Calu3 (cell line): ENCODE data around the gene GOLGA3. TPM values are rescaled to one million over a fixed set of nuclear protein-coding genes. Genes with fewer than 3 reads are reported as not detected.

ENCODE experiments used
- BruUV-seq: library from RNA; stranded (reverse); fragments of 400-500 nt; replicated peaks from 2 replicates; lab custom pipeline; 2021; lab: Mats Ljungman, UMichigan
- CTCF ChIA-PET: fragments of 300-600 bp; sonication (Branson Sonifier 250); formaldehyde crosslinking; loops from one replicate; lab custom pipeline; 2022; ENCODE audit warnings: antibody characterized with exemption; lab: Charles Lee
- DNase-seq: peaks from one replicate; pipeline ENCODE4 v3.0.0; 2022
- H3K27ac Mint-ChIP-seq: one replicate; pipeline ENCODE4 v1.8.0; 2022; ENCODE audit warnings: mixed read lengths; ENCODE audit not compliant: unreplicated experiment
- H3K27me3 Mint-ChIP-seq: one replicate; pipeline ENCODE4 v1.8.0; 2022; ENCODE audit warnings: mixed read lengths; ENCODE audit not compliant: unreplicated experiment
- H3K36me3 Mint-ChIP-seq: one replicate; pipeline ENCODE4 v1.8.0; 2022; ENCODE audit warnings: mild to moderate bottlenecking, moderate library complexity, mixed read lengths; ENCODE audit not compliant: insufficient read depth, unreplicated experiment
- H3K4me1 Mint-ChIP-seq: one replicate; pipeline ENCODE4 v1.8.0; 2022; ENCODE audit warnings: mild to moderate bottlenecking, low read depth, mixed read lengths; ENCODE audit not compliant: unreplicated experiment
- H3K4me3 Mint-ChIP-seq: one replicate; pipeline ENCODE4 v1.8.0; 2022; ENCODE audit warnings: mild to moderate bottlenecking, low read depth, moderate library complexity, mixed read lengths; ENCODE audit not compliant: unreplicated experiment
- H3K9me3 Mint-ChIP-seq: one replicate; pipeline ENCODE4 v1.8.0; 2022; ENCODE audit warnings: low read depth, mixed read lengths; ENCODE audit not compliant: unreplicated experiment
- CTCF ChIP-seq: fragments of 200-600 bp; IDR thresholded peaks from one replicate; pipeline ENCODE4 v1.8.0; 2022; ENCODE audit warnings: antibody characterized with exemption; ENCODE audit not compliant: unreplicated experiment
- intact Hi-C: fragments of 100-400 bp; cut with micrococcal nuclease; formaldehyde crosslinking; loops from one replicate; pipeline ENCODE4 v1.10.0; 2022; ENCODE audit not compliant: unreplicated experiment
- total RNA-seq: library from RNA; stranded (reverse); gene quantifications from 2 replicates; pipeline ENCODE4 v1.2.3, GENCODE V29; 2022

The GOLGA3 gene
- total RNA-seq, 1 experiment from 2014 or later = 116 TPM

GRCh38 chr12:132740652-132741051 is 88.0 kb downstream of the GOLGA3 start:
- CTCF ChIA-PET = no interaction called here
- peaks cover 17% of the 10 kb centered on the region for H3K4me1 Mint-ChIP-seq
- no peaks in the 10 kb centered on the region for H3K27me3 Mint-ChIP-seq
- no peak for DNase-seq
- no peak for TF ChIP-seq CTCF
- peaks cover 3% of the 10 kb centered on the region for H3K9me3 Mint-ChIP-seq
- H3K36me3 Mint-ChIP-seq = peaks cover 99% of the 10 kb centered on the region
- BruUV-seq = no TSS peak
- intact Hi-C loops = no loop called here
- H3K27ac Mint-ChIP-seq = no peak overlapping the region
- H3K4me3 Mint-ChIP-seq = no peak overlapping the region

GRCh38 chr12:132740313-132740646 is 88.4 kb downstream of the GOLGA3 start:
- Mint-ChIP-seq H3K4me1 (peaks cover 17% of the 10 kb centered on the region), H3K27me3 (no peaks in the 10 kb centered on the region), H3K9me3 (peaks cover 3% of the 10 kb centered on the region), H3K4me3 (no peak overlapping the region), H3K36me3 (peaks cover 99% of the 10 kb centered on the region), H3K27ac (no peak overlapping the region)
- TF ChIP-seq CTCF = no peak
- no peak for DNase-seq
- intact Hi-C loops = no loop called here
- CTCF ChIA-PET = no interaction called here
- no TSS peak for BruUV-seq

- intact Hi-C loops = no loop called here
- no peak for TF ChIP-seq CTCF
- CTCF ChIA-PET = no interaction called here
- Mint-ChIP-seq H3K9me3 (peaks cover 3% of the 10 kb centered on the region), H3K4me1 (peaks cover 17% of the 10 kb centered on the region), H3K27ac (no peak overlapping the region), H3K27me3 (no peaks in the 10 kb centered on the region), H3K36me3 (peaks cover 99% of the 10 kb centered on the region), H3K4me3 (no peak overlapping the region)
- DNase-seq = no peak
- no TSS peak for BruUV-seq
Measured at GRCh38 chr12:132739600-132740312, 88.9 kb downstream of the GOLGA3 start.

- intact Hi-C loops = no loop called here
- CTCF ChIA-PET = no interaction called here
- no TSS peak for BruUV-seq
- Mint-ChIP-seq H3K4me3 (no peak overlapping the region), H3K27me3 (no peaks in the 10 kb centered on the region), H3K27ac (no peak overlapping the region), H3K9me3 (no peaks in the 10 kb centered on the region), H3K36me3 (peaks cover 96% of the 10 kb centered on the region), H3K4me1 (no peaks in the 10 kb centered on the region)
- TF ChIP-seq CTCF = no peak
- DNase-seq = no peak
Measured at GRCh38 chr12:132736913-132737312, 91.8 kb downstream of the GOLGA3 start.
